Panc1 (cell line): ENCODE measurements around the gene NOXO1. TPM values are rescaled to one million over a fixed set of nuclear protein-coding genes. Genes with fewer than 3 reads are reported as not detected.

Experiments used
- ATAC-seq: fragments of 200-7000 bp; cut with Tn5 transposase; 2 replicates; pipeline ENCODE4 v1.9.1; 2020; ENCODE audit warnings: mild to moderate bottlenecking, moderate library complexity
- BruUV-seq: library from RNA; stranded (reverse); fragments of 400-500 nt; replicated peaks from 2 replicates; lab custom pipeline; 2021; lab: Mats Ljungman, UMichigan
- CTCF ChIA-PET: fragments of 300-600 bp; sonication (Branson Sonifier 250); formaldehyde crosslinking; loops from one replicate; lab custom pipeline; 2022; ENCODE audit warnings: antibody characterized with exemption; lab: Charles Lee
- POLR2A ChIA-PET: fragments of 300-600 bp; sonication (Branson Sonifier 250); formaldehyde crosslinking; loops from one replicate; lab custom pipeline; 2022; ENCODE audit warnings: antibody characterized with exemption; lab: Charles Lee
- DNase-seq: peaks from one replicate; pipeline ENCODE4 v3.0.0-alpha.2; 2010; ENCODE audit warnings: low read depth, low spot score
- H3K27ac ChIP-seq: 2 replicates; pipeline ENCODE4 v1.5.1; 2011; ENCODE audit warnings: mild to moderate bottlenecking, low read length, inconsistent platforms
- H3K27me3 ChIP-seq: fragments of 200-500 bp; sonication (Bioruptor generic); 2 replicates; pipeline ENCODE4 v1.6.0; 2014; ENCODE audit warnings: low read length, inconsistent platforms; ENCODE audit not compliant: control insufficient read depth, insufficient read depth
- H3K36me3 ChIP-seq: fragments of 200-500 bp; sonication (Bioruptor generic); 2 replicates; pipeline ENCODE4 v1.5.1; 2014; ENCODE audit warnings: inconsistent platforms, mild to moderate bottlenecking, low read length, moderate library complexity; ENCODE audit not compliant: control insufficient read depth, insufficient read depth
- H3K4me1 ChIP-seq: 2 replicates; pipeline ENCODE4 v1.5.1; 2011; ENCODE audit warnings: inconsistent platforms, mild to moderate bottlenecking, low read length, moderate library complexity; ENCODE audit not compliant: control insufficient read depth, insufficient read depth
- H3K4me3 ChIP-seq, 2 experiments: 2 replicates each; pipeline ENCODE4 v1.5.1; 2011 to 2012; ENCODE audit warnings: low read depth in 2 of 2, low read length in 2 of 2, mild to moderate bottlenecking in 2 of 2, inconsistent platforms in 1 of 2, moderate library complexity in 1 of 2
- H3K9me3 ChIP-seq: fragments of 200-500 bp; sonication (Bioruptor generic); 2 replicates; pipeline ENCODE4 v1.5.1; 2014; ENCODE audit warnings: low read depth, mild to moderate bottlenecking, inconsistent platforms, low read length, moderate library complexity; ENCODE audit not compliant: control insufficient read depth, insufficient read depth
- CTCF ChIP-seq: fragments of 450-650 bp; IDR thresholded peaks from 2 replicates; pipeline ENCODE4 v1.5.1; 2017; ENCODE audit warnings: mild to moderate bottlenecking
- POLR2AphosphoS5 ChIP-seq: IDR thresholded peaks from 2 replicates; pipeline ENCODE4 v1.6.1; 2012; ENCODE audit warnings: mild to moderate bottlenecking, low read depth, low read length, moderate library complexity
- REST ChIP-seq, 2 experiments: IDR thresholded peaks; 2 replicates each; pipeline ENCODE4 v1.6.1; 2011 to 2012; ENCODE audit warnings: low read depth in 2 of 2, control low read depth in 1 of 2, low read length in 1 of 2, mild to moderate bottlenecking in 1 of 2, moderate library complexity in 1 of 2; ENCODE audit not compliant: insufficient read depth in 1 of 2
- SIN3A ChIP-seq: IDR thresholded peaks from 2 replicates; pipeline ENCODE4 v1.6.1; 2012; ENCODE audit warnings: low read depth, mild to moderate bottlenecking, low read length, moderate library complexity, borderline replicate concordance; ENCODE audit not compliant: insufficient read depth
- TCF7L2 ChIP-seq: IDR thresholded peaks from 2 replicates; pipeline ENCODE4 v1.6.1; 2011; ENCODE audit warnings: mild to moderate bottlenecking, low read depth, low read length, inconsistent platforms
- in situ Hi-C: cut with HindIII; loops from 2 replicates; pipeline ENCODE4 v1.10.0; 2016; ENCODE audit warnings: low sequenced_read_pairs, low pct_unique_long_range_greater_than_20kb
- intact Hi-C: fragments of 100-400 bp; cut with micrococcal nuclease; formaldehyde crosslinking; loops from one replicate; pipeline ENCODE4 v1.10.0; 2022; ENCODE audit not compliant: unreplicated experiment
- total RNA-seq: library from RNA; stranded (reverse); gene quantifications from one replicate; pipeline ENCODE4 v1.2.1, GENCODE V29; 2021; ENCODE audit not compliant: unreplicated experiment

Gene NOXO1
- total RNA-seq, 1 experiment from 2014 or later, result 4.0 TPM

GRCh38 chr16:1975432-1976215 lies 5.6 kb downstream of the NOXO1 start:
- ChIA-PET POLR2A (no interaction called here), CTCF (no interaction called here)
- Histone ChIP-seq H3K27ac (no peak overlapping the region), H3K36me3 (no peaks in the 10 kb centered on the region; the same call in 1 of the 2 replicates), H3K4me3 (no peak overlapping the region), H3K4me1 (peaks cover 13% of the 10 kb centered on the region), H3K9me3 (no peaks in the 10 kb centered on the region), H3K27me3 (no peaks in the 10 kb centered on the region)
- ATAC-seq, result no peak
- in situ Hi-C loops, result no loop called here
- intact Hi-C loops, result no loop called here
- TF ChIP-seq REST (IDR thresholded peaks at IDR 0.05; ENCODE audit: insufficient read depth in 1 of 2, low read depth in 2 of 2, low read length in 1 of 2) (no peak), POLR2AphosphoS5 (no peak), CTCF (no peak), SIN3A (no peak), TCF7L2 (no peak)
- no peak for DNase-seq
- BruUV-seq, result no TSS peak

- CTCF ChIA-PET, result no interaction called here
- Histone ChIP-seq H3K27me3 (no peaks in the 10 kb centered on the region), H3K4me3 (no peak overlapping the region), H3K27ac (no peak overlapping the region), H3K36me3 (no peaks in the 10 kb centered on the region; the same call in 1 of the 2 replicates), H3K4me1 (0 out of 2 replicates have a peak, but pooled peaks cover 4% of the 10 kb centered on the region), H3K9me3 (no peaks in the 10 kb centered on the region)
- intact Hi-C loops, result no loop called here
- no peak for ATAC-seq
- in situ Hi-C loops, result no loop called here
- TF ChIP-seq CTCF (no peak), POLR2AphosphoS5 (no peak), REST (IDR thresholded peaks at IDR 0.05; ENCODE audit: insufficient read depth in 1 of 2, low read depth in 2 of 2, low read length in 1 of 2) (no peak), SIN3A (no peak), TCF7L2 (no peak)
- DNase-seq, result no peak
- no TSS peak for BruUV-seq
- POLR2A ChIA-PET, result no interaction called here
Observed at GRCh38 chr16:1974157-1975070, 6.9 kb downstream of the NOXO1 start.
